Astrocyte (in vitro differentiated cells and primary cell): Measurements from ENCODE around the gene PGM2. TPM values are rescaled to one million over a fixed set of nuclear protein-coding genes. Genes with fewer than 3 reads are reported as not detected.

ENCODE experiments used
- DNase-seq: peaks from one replicate; pipeline ENCODE4 v3.0.0-alpha.2; 2010; ENCODE audit warnings: low read depth
- FAIRE-seq: peaks from 2 replicates; lab custom pipeline; 2011; peaks lifted over from hg19 to GRCh38; lab: Jason Lieb, UNC
- H2AFZ ChIP-seq: 2 replicates; pipeline ENCODE4 v1.6.0; 2012; ENCODE audit warnings: low read depth, low read length, inconsistent platforms
- H3K27ac ChIP-seq: 2 replicates; pipeline ENCODE4 v1.5.1; 2011; ENCODE audit warnings: low read depth, low read length, inconsistent platforms
- H3K27me3 ChIP-seq: 2 replicates; pipeline ENCODE4 v1.6.0; 2011; ENCODE audit warnings: low read length, inconsistent platforms; ENCODE audit not compliant: insufficient read depth
- H3K36me3 ChIP-seq: 2 replicates; pipeline ENCODE4 v1.5.1; 2011; ENCODE audit warnings: low read length, inconsistent platforms; ENCODE audit not compliant: insufficient read depth
- H3K4me1 ChIP-seq: 2 replicates; pipeline ENCODE4 v1.5.1; 2011; ENCODE audit warnings: low read length, inconsistent platforms; ENCODE audit not compliant: insufficient read depth
- H3K4me2 ChIP-seq: 2 replicates; pipeline ENCODE4 v1.6.0; 2012; ENCODE audit warnings: low read length, inconsistent platforms
- H3K4me3 ChIP-seq: 2 replicates; pipeline ENCODE4 v1.5.1; 2011; ENCODE audit warnings: low read depth, mild to moderate bottlenecking, low read length, inconsistent platforms; ENCODE audit not compliant: insufficient read depth
- H3K79me2 ChIP-seq: 2 replicates; pipeline ENCODE4 v1.6.0; 2012; ENCODE audit warnings: mild to moderate bottlenecking, low read length, inconsistent platforms; ENCODE audit not compliant: insufficient read depth
- H3K9ac ChIP-seq: 2 replicates; pipeline ENCODE4 v1.6.0; 2012; ENCODE audit warnings: mild to moderate bottlenecking, low read length, inconsistent platforms
- H3K9me3 ChIP-seq: 2 replicates; pipeline ENCODE4 v1.5.1; 2012; ENCODE audit warnings: low read depth, mild to moderate bottlenecking, low read length, inconsistent platforms; ENCODE audit not compliant: insufficient read depth
- H4K20me1 ChIP-seq: 2 replicates; pipeline ENCODE4 v1.6.0; 2012; ENCODE audit warnings: low read length, inconsistent platforms; ENCODE audit not compliant: insufficient read depth
- H3K27ac Mint-ChIP-seq: one replicate; pipeline ENCODE4 v1.8.0; 2021; ENCODE audit warnings: mild to moderate bottlenecking, mixed read lengths; ENCODE audit not compliant: unreplicated experiment
- H3K27me3 Mint-ChIP-seq: one replicate; pipeline ENCODE4 v1.8.0; 2021; ENCODE audit warnings: low read depth, mixed read lengths; ENCODE audit not compliant: unreplicated experiment
- H3K36me3 Mint-ChIP-seq: one replicate; pipeline ENCODE4 v1.8.0; 2021; ENCODE audit warnings: low read depth, mixed read lengths; ENCODE audit not compliant: unreplicated experiment
- H3K4me1 Mint-ChIP-seq: one replicate; pipeline ENCODE4 v1.8.0; 2021; ENCODE audit warnings: low read depth, mixed read lengths; ENCODE audit not compliant: unreplicated experiment
- H3K4me3 Mint-ChIP-seq: one replicate; pipeline ENCODE4 v1.8.0; 2021; ENCODE audit warnings: mild to moderate bottlenecking, moderate library complexity, mixed read lengths; ENCODE audit not compliant: unreplicated experiment
- H3K9me3 Mint-ChIP-seq: one replicate; pipeline ENCODE4 v1.8.0; 2021; ENCODE audit warnings: mild to moderate bottlenecking, mixed read lengths; ENCODE audit not compliant: unreplicated experiment
- EZH2 ChIP-seq: IDR thresholded peaks from 2 replicates; pipeline ENCODE4 v1.6.1; 2012; ENCODE audit warnings: mild to moderate bottlenecking, low read length, inconsistent platforms; ENCODE audit not compliant: insufficient read depth
- total RNA-seq: library from RNA; stranded (reverse); gene quantifications from 2 replicates; pipeline ENCODE4 v1.2.1, GENCODE V29; 2021
- TF ChIP-seq, protein P1 (sequence below): IDR thresholded peaks from 2 replicates; pipeline ENCODE4 v1.5.1; 2011; ENCODE audit warnings: low read depth, mild to moderate bottlenecking, inconsistent platforms, low read length, moderate library complexity; ENCODE audit not compliant: insufficient read depth

The PGM2 gene
- total RNA-seq, 1 donor from 2014 or later, result 24.4 TPM

DNA sequence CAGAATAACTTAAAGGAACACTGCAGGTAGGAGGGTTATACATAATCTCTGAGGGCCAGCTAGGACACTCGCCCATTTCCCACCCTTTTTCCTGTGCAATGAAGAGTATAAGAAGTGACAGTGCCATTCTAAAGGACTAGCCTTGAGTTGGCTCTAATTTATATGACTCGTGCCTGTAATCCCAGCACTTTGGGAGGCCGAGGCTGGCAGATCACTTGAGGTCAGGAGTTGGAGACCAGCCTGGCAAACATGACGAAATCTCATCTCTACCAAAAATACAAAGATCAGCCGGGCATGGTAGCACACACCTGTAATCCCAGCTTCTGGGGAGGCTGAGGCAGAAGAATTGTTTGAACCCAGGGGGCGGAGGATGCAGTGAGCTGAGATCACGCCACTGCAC is 68.8 kb downstream of the PGM2 start:
- no peaks in the 10 kb centered on the region for H3K79me2 ChIP-seq
- H4K20me1 ChIP-seq, result no peaks in the 10 kb centered on the region
- no peak overlapping the region for H3K4me2 ChIP-seq
- no peak overlapping the region for H3K4me3 ChIP-seq
- TF ChIP-seq, protein P1, sequence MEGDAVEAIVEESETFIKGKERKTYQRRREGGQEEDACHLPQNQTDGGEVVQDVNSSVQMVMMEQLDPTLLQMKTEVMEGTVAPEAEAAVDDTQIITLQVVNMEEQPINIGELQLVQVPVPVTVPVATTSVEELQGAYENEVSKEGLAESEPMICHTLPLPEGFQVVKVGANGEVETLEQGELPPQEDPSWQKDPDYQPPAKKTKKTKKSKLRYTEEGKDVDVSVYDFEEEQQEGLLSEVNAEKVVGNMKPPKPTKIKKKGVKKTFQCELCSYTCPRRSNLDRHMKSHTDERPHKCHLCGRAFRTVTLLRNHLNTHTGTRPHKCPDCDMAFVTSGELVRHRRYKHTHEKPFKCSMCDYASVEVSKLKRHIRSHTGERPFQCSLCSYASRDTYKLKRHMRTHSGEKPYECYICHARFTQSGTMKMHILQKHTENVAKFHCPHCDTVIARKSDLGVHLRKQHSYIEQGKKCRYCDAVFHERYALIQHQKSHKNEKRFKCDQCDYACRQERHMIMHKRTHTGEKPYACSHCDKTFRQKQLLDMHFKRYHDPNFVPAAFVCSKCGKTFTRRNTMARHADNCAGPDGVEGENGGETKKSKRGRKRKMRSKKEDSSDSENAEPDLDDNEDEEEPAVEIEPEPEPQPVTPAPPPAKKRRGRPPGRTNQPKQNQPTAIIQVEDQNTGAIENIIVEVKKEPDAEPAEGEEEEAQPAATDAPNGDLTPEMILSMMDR, result no peak
- no peak for TF ChIP-seq EZH2
- Mint-ChIP-seq H3K4me3 (no peak overlapping the region), H3K36me3 (no peaks in the 10 kb centered on the region), H3K4me1 (no peaks in the 10 kb centered on the region), H3K27ac (no peak overlapping the region), H3K27me3 (peaks cover 45% of the 10 kb centered on the region), H3K9me3 (peaks cover 7% of the 10 kb centered on the region)
- H3K36me3 ChIP-seq, result no peaks in the 10 kb centered on the region
- no peaks in the 10 kb centered on the region for H3K9me3 ChIP-seq
- H2AFZ ChIP-seq, result no peak overlapping the region
- peaks cover 7% of the 10 kb centered on the region for H3K27me3 ChIP-seq
- H3K4me1 ChIP-seq, result peaks cover 3% of the 10 kb centered on the region
- no peak overlapping the region for H3K27ac ChIP-seq
- FAIRE-seq (no peak), DNase-seq (no peak)
- no peak overlapping the region for H3K9ac ChIP-seq

DNA sequence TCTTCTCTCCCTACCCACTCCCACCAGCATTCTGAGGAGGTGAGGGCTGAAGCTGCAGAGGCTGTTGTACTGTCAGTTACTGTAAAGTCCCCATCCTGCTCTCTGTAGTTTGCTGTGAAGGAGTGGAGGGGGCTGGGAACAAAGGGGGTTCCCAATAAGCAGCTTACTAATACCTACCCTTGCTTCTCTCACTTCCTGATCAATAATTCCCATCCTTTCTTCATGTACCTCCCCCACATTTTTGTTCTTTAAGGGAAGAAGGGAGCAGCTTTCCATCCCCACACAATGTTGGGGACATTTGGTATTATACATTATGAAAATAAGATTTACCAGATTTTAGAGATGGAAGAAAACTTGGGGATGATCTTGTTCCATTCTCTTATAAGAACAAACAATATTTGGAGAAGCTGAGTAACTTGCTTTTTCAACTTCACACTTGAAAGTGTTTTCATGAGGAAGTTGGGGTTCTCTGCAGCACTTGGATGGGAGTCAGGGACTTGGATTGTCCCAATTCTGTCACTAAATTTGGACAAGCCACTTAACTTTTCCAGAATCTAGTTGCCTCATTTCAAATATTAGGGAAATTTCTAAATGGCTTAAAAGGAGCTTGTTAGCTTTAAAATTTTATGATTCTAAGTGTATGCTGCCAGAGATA is 69.8 kb downstream of the PGM2 start:
- H3K9ac ChIP-seq, result no peak overlapping the region
- peaks cover 45% of the 10 kb centered on the region for H3K27me3 Mint-ChIP-seq
- H3K4me2 ChIP-seq, result no peak overlapping the region
- no peaks in the 10 kb centered on the region for H3K36me3 Mint-ChIP-seq
- H3K79me2 ChIP-seq, result no peaks in the 10 kb centered on the region
- H4K20me1 ChIP-seq, result no peaks in the 10 kb centered on the region
- H3K9me3 Mint-ChIP-seq, result peaks cover 7% of the 10 kb centered on the region
- no peaks in the 10 kb centered on the region for H3K4me1 Mint-ChIP-seq
- H3K4me1 ChIP-seq, result no peaks in the 10 kb centered on the region
- H3K4me3 ChIP-seq, result no peak overlapping the region
- no peak overlapping the region for H3K27ac Mint-ChIP-seq
- no peak overlapping the region for H2AFZ ChIP-seq
- H3K9me3 ChIP-seq, result no peaks in the 10 kb centered on the region
- no peak overlapping the region for H3K27ac ChIP-seq
- H3K4me3 Mint-ChIP-seq, result no peak overlapping the region
- TF ChIP-seq EZH2, result no peak
- TF ChIP-seq, protein P1, result no peak
- no peak for FAIRE-seq
- peaks cover 5% of the 10 kb centered on the region for H3K27me3 ChIP-seq
- H3K36me3 ChIP-seq, result no peaks in the 10 kb centered on the region
- DNase-seq, result no peak

DNA sequence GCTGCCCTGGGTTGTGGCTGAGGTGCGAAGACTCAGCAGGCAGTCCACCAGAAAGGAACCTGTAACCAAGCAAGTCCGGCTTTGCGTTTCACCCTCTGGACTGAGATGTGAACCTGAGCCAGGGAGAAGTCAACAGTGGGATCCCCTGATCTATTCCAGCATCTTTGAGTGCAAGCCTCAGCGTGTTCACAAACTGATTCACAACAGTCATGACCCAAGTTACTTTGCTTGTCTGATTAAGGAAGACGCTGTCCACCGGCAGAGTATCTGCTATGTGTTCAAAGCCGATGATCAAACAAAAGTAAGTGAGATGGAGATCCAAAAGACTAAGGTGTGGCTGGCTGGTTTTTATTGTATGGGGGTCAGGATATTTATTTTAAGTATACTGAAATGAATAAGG is 75.7 kb downstream of the PGM2 start:
- no peaks in the 10 kb centered on the region for H3K36me3 Mint-ChIP-seq
- Histone ChIP-seq H3K36me3 (no peaks in the 10 kb centered on the region), H3K4me3 (no peak overlapping the region), H3K27me3 (no peaks in the 10 kb centered on the region), H3K79me2 (no peaks in the 10 kb centered on the region), H3K4me2 (no peak overlapping the region), H2AFZ (no peak overlapping the region), H3K4me1 (no peaks in the 10 kb centered on the region), H3K27ac (no peak overlapping the region), H4K20me1 (no peaks in the 10 kb centered on the region), H3K9me3 (no peaks in the 10 kb centered on the region), H3K9ac (no peak overlapping the region)
- FAIRE-seq (no peak), DNase-seq (no peak)
- H3K4me1 Mint-ChIP-seq, result no peaks in the 10 kb centered on the region
- no peak for TF ChIP-seq EZH2
- TF ChIP-seq, protein P1, result no peak
- peaks cover 11% of the 10 kb centered on the region for H3K27me3 Mint-ChIP-seq
- H3K27ac Mint-ChIP-seq, result no peak overlapping the region
- peaks cover 7% of the 10 kb centered on the region for H3K9me3 Mint-ChIP-seq
- H3K4me3 Mint-ChIP-seq, result no peak overlapping the region
